ENCODE data around the gene STC2. TPM values are rescaled to one million over a fixed set of nuclear protein-coding genes. Genes with fewer than 3 reads are reported as not detected.
"Not testable (repeated sequence)": the region's sequence is repeated elsewhere in the genome, so short reads cannot be mapped to it uniquely, and the experiment has no call there.

Gene STC2, protein sequence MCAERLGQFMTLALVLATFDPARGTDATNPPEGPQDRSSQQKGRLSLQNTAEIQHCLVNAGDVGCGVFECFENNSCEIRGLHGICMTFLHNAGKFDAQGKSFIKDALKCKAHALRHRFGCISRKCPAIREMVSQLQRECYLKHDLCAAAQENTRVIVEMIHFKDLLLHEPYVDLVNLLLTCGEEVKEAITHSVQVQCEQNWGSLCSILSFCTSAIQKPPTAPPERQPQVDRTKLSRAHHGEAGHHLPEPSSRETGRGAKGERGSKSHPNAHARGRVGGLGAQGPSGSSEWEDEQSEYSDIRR
- 36.6 and 43.8 TPM in 2 replicates for total RNA-seq (2014; rRNA removed; shearing (Covaris generic))

DNA sequence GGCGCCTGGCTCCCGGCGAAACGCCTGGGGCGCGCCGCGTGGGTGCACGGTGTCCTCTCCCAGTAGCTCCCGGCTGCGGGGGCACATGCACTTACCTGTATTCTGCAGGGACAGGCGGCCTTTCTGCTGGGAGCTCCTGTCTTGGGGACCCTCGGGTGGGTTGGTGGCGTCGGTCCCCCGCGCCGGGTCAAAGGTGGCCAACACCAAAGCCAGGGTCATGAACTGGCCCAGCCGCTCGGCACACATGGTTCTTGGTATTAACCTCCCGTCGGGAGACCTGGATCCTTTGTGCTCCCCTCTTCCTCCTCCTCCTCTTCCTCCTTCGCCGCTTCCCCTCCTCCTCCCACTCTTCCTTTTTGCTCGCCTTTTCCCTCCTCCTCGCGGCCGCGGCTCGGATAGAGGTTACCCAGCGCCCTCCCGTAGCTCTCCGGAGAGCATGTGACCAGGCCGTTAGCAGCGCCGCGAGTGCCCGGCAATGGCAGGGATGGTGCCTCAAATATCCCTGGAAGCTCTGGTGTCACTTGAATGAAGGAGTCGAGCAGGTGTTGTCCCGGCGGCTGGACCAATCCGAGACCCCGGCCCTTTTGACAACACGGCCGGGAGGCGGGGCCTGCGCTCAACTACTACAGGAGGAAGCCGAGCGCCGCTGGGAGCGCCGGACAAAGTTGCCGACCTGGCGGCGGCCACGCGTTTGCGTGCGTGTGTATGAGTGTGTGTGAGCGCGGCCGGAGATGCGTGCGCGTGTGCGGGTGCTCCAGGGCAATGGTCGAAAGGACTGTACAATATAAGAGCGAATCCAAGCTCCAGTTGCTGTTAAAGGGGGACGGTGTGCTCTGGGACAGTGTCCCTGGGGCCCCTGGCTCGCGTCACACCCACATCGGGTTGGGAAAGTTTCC is at the start of gene STC2:
Gene STC2, minus strand, starts transcription at position 467 of the 896 bp plus-strand sequence. Its CDS starts 221 bp downstream, at position 246.
- peak; percentile 91 for DNase-seq (ENCODE audit: low spot score)

DNA sequence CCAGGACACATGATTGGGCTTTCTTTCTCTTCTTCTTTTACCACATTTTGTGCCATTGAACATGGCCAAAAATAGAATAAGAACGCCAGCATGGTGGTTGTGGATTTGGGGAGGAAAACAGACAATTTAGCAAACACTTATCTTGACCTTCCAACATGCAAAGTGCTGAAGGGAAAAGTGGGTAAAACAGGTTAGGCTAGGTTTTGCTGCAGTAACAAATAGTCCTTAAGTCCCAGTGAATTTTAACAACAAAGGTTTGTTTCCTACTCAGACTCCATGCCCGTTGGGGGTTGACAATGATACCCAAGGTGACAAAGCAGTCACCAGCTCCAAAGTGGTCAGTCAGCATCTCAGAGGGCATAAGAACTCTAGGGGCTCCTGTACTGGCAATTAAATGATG is 43.2 kb upstream of the STC2 start:
- no peak for DNase-seq (ENCODE audit: low spot score)

DNA sequence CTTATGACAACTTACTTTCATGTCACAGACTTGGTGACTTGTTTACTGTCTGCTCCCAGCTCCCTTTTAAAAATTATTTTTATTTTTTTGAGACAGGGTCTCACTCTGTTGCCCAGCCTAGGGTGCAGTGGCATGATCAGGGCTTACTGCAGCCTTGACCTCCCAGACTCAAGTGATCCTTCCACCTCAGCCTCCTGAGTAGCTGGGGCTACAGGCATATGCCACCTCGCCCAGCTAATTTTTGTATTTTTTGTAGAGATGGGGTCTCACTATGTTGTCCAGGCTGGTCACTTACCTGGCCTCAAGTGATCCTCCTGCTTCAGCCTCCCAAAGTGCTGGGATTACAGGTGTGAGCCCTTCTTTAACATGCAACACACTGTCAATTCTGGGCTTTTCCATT is 35.2 kb upstream of the STC2 start:
- not testable (repeated sequence) for DNase-seq (ENCODE audit: low spot score)

DNA sequence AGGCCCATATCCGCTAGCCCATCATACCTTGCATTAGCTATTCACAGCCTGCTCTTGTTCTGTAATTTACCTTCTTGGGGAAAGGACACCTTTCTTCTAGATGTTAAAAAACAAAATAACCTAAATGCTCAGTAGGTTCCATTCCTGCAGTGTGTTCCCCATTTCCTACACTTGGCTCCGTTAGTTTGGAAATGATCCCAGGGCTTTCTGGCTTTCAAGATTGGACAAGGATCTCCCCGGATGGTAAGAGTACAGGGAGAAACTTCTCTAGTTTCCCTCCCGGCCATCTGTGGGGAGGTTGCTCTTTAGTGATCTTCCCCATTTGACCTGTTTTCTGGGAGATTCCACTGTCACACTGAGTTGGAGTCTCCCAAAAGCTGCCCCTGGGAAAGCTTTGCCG is 27.3 kb upstream of the STC2 start:
- DNase-seq (ENCODE audit: low spot score) = no peak

DNA sequence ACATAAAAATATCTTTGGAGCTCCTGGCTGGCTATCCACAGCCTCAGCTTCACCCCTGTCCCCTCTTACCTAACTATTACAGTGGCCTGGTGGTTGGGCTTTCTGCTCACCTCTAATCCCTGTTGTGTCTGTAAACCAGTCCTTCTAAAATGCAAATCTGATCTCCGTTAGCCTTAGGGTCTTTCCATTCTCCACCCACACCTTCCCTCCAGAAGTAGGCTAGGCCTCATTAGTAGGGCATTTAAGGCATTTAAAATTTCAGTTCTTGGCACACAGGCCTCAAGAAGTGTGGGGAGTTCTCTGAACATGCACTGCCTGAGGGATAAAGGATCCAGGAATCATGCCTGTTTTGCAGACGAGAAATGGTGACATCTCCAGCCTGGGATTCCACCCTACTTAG is 26.4 kb upstream of the STC2 start:
- no peak for DNase-seq (ENCODE audit: low spot score)

DNA sequence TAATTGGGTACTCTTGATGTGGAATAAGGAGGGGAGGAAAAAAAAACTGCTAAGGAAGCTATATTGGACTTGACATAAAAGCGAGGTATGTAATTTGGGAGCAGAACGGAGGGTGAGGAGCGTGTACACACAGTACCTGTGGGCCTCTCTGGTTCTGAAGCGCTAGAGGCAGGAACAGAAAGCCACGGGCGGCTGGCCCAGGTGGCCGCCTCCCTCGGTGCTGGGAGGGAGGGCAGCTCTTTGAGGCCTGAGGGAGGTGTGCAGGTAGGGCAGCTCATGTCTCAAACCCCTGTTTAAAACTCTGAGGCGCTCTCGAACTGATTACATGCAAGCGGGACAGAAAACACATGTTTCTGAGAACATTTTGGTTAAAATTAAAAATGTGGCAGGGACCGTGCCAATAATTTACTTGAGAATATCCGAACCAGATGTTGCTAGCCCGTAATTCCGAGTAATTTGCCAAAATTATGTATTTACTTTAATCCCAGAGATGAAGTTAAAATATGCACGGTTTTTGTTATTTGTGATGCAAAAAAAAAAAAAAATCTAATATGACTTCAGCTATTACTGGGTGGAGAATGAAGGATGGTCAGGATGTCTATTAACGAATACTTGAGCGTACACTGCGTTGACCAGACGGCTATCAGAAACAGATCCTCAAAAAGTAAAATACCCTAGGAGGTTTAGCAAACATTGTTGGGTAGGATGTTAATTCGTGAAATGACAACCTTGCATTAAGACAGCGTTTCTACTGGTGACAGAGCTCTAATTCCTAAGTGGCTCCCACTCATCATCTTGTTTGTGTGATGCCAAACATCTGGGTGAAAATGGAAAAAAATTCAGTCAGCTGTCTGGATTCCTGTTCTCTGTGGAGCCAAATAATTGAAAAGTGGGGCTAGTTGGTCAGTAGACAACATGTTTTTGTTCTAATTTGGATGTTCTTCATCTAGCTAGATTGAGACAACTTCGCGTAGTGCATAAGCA is 24.4 kb upstream of the STC2 start:
- DNase-seq (ENCODE audit: low spot score) = no peak

DNA sequence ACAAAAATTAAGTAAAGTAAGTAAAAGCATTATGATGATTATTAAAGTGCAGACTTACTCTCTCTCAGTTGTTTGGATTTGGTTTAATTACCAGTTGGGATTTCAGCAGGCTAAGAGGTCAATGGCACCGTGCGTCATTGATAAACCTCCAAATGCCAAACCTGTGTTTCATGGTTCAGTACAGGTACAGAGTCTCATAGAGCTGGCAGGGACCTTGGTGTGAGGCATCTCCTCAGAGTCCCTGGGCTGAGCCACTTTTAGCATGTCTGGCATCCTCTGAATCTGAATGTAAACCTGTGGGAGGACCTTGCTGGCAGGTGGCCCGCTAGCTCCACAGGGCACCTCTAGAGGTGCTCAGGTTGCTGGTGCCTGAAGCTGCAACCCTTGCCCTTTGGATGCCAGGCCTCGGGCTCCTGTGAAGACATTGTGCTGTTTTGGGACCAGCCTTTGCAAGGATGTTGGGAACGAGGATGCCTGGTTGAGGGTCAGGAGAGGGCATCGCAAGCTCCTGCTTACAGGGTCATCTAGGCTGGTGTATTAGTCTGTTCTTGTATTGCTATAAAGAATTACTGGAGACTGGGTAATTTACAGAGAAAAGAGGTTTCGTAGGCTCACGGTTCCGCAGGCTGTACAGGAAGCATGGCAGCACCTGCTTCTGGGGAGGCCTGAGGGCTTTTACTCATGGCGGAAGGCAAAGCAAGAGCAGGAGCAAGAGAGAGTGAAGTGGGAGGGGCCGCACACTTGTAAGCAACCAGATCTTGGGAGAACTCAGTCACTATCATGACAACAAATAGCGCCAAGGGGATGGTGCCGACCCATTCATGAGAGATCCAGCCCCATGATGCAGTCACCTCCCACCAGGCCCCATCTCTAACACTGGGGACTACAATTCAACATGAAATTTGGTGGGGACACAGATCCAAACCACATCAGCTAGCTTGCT is 14.9 kb upstream of the STC2 start:
- DNase-seq (ENCODE audit: low spot score) = no peak

DNA sequence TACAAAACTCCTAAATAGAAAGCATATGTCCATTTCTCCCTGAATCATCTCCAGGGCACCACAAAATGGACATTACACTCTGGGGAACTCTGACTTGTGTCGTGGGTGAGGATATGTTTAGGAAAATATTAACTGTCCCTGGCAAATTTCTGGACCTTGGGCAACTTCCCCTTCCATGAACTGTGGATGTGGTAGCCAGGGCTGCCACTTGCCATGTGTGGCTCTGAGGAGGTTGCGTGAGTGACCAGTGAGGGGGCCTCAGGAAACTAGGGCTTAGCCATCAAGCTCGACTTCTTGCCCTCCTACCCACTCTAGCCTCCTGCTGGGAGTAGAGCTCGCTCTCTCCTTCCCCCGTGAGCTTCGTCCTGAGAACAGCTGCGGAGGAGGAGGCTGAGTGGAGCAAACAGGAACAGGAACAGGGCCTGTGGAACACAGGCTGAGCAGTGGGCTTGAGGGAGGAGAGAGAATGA is 13.8 kb upstream of the STC2 start:
- DNase-seq (ENCODE audit: low spot score) = no peak

DNA sequence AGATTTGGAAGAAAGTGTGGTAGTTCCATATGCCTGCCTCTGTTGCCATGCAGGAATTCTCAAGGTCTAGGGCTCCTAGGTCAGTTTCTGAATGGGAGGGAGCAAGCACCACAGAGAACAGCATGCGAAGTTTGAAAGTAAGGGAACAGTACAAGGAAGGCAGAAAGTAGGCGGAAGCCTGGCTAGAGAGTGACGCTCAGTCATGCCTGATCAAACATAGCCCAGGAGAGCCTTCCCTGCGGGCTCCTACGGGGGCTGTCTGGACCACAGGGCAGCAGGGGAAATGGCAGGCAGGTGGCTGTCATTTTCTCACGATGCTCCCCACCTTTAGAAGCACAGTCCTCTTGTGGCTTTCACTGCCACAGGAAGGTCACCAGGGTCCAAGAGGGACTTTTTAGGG is 12.8 kb upstream of the STC2 start:
- DNase-seq (ENCODE audit: low spot score) = no peak

DNA sequence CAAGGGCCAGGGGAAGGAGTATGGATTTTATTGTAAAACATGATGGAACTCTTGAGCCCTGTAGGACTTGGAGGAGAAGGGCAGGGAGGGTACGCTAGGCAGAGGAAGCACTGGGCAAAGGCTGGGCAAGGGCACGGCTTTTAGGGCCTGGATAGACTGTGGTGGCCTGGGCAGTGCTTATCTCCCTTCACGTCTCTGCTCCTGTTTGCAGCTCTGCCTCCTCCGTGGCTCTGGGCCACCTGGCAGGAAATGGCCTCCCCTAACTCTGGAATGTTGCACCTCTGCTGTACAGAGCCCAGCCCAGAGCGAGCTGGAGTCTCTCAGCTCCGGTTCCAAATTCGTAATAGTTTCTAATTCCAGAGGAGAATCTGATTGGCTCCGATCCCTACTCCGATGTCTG is 12.2 kb upstream of the STC2 start:
- DNase-seq (ENCODE audit: low spot score) = no peak

DNA sequence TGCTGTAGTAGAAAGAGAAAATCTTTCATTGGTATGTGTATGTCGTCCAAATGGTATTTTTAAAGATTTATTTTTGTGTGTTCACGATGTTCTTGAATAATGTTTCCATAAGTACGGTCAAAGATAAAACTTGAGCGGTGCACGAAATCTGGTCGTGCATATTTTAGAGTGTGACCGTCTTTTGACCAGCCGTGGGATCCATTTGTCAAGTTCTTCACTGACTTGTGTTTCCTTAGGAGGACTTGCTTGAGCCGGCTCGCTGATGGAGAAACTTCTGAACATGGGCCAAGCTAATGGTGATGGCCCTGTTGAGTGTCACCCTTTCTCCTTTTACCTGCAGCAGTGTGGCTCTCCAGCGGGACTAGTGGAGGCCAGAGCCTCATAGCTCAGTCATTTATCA is 11.1 kb upstream of the STC2 start:
- DNase-seq (ENCODE audit: low spot score) = no peak

DNA sequence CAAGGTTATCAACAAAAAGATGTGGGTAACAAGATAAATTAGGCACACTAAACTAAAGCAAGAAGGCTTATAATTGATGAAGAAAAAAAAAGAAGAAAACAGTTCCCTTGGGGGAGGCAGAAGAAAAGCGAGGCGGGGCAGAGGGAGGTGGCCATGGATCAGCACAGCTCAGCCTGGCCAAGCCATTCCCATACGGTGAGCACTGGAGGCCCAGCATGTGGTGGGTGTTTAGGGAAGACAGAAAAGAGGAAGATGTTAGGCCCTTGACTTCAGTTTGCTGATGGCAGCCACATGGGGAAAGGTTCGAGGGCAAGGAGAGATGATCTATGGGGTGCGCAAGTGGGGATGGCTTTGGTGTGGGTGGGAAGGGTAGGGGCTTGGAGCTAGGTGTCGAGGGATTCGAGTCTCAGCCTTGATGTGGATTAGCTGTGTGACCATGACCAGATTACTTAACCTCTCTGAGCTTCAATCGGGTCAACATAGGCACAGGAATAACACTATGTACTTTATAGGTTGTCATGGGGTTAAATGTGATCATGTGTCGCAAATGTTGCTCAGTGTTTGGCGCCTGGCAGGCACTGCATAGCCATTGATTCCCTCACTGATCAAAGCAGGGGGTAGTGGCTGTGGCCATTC is 10.3 kb upstream of the STC2 start:
- DNase-seq (ENCODE audit: low spot score) = no peak

DNA sequence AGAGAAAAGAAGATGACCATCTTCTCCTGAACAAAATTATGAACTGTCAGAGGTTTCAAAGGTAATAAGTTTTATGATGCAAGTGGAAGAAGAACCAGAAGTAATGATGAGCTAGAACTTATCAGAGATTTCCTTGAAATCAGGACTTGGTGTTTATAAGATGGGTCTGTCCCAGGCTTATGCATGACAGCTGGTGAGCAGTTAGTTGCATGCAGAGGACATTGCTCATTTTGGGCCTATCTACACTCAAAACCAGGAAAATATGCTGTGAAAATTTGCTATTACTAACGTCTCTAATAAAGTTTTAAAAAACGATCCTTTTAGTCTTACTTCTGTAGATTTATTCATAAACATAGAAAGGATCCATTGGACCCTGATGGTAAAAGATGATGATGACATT is 6.6 kb upstream of the STC2 start:
- DNase-seq (ENCODE audit: low spot score) = no peak

DNA sequence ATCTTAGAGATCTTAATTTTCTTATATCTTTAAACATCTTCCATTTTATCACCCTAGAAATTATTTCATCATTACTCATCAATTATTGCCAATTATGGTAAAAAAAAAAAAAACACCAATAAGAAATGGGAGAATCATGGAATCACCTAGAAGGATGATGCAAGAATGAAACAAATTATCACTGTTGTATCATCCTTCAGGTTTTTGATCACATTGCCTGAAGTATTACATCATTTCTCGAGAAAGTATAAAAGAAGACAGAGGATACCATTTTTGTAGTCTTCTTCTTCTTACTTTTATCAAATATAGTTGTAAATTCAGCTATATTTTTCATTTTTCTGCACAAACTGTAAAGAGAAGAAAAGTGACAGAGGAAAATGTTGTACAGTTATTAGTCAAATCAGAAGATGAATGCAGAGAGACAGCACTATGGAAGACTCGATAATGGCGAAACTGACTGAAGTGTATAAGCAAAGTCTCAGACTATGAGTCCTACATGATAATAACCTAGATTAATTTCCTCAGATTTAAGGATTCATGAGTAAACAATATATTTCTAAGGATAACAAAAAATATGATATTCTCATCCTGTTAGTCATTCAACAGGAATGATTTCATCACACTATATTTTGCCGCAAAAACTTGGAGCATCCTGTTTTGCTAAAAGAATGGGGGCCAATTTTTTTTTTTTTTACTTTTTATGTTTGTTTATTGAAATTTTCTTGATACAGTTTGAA is 5.9 kb upstream of the STC2 start:
- DNase-seq (ENCODE audit: low spot score) = no peak

DNA sequence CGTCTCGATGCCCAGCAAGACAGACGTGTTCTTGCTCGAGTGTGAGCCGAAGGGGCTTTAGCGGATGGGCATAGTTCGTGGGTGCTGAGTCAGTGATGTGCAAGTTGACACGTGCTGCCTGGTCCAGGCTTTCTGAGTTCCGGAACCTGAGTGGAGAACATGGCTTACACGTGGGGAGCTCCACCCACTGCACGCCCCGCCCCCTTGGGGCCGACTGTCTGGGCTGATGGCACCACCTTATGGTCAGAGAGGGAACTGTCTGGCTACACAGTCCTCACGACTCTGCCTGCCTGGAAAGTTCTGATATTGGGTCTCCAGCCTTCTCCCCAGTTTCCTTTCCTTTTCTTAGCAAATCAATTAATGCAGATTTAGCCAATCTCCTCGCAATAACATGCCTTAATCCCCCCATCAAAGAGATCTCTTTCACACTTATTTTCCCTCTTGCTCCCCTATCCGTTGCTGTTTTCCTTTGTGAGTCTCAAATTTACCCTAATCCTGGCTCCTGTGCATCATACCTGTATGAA is 3.8 kb upstream of the STC2 start:
- DNase-seq (ENCODE audit: low spot score) = peak; percentile 81

DNA sequence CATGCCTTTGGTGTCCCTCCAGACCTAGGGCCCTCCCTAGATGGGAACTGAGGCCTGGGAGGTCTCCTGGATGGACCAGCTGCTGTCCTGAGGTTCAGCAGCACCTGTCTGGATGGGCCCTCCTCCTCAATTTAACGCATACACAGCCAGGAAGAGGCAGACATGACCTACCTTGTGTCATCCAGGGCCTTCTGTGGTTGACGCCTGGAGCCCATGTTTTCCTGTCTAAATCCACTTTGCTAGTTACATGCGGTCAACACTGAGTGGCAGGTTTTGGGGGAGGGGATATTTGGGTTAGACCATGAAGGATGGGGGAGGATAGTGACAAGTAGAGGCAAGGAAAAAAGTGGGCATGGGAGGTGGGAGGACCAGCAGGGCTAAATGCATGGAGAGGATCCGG is 3.1 kb upstream of the STC2 start:
- DNase-seq (ENCODE audit: low spot score) = no peak

DNA sequence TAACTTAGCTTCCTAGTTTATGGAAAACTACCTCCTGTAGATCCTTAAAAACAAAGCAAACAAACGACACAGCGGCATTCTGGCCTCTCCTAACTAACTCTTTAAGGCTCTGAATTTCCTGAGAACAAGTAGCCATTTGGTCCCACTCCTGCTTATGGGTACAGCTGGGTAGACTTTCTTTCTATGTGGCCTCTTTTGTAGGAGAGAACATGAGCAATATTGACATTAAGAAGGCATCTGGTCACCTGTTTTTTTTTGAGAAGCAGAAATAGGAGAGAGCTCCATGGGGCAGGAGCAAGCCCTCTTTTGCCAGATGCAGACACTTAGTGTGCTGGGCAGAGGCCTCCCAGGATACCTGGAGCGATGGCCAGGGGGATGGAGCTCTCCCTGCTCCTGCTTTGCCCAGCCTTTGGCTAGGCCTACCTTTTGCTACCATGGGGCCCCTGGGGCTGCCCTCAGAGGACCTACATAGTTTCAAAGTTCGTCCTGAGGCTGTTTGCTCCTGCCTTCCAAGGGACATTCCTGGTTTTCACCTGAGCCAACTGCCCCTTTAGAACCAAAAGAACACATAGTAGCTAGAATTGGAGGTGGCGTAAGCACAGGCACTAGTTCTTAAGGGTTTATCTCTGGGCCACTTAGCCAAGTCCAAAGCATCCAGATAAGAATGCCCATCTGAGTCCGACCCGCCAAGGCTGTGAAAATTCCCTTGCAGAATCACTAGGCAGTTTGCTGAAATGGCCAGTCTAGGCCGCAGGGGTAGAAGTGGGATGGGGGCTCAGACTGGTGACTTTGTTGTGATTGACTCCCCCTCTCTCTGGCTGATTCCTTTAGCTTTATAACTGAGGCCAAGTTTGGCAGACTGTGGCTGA is 2.4 kb upstream of the STC2 start:
- no peak for DNase-seq (ENCODE audit: low spot score)

Data from H4 (cell line).